Endothelial cell of umbilical vein (primary cell): Measurements from ENCODE around the gene FER. TPM values are rescaled to one million over a fixed set of nuclear protein-coding genes. Genes with fewer than 3 reads are reported as not detected.

Source experiments
- BruUV-seq: library from RNA; stranded (reverse); fragments of 400-500 nt; replicated peaks from 2 replicates; lab custom pipeline; 2021; lab: Mats Ljungman, UMichigan
- CTCF ChIA-PET: fragments of 300-600, 350-600 bp; sonication (Branson Sonifier 250); formaldehyde crosslinking; loops from one replicate; lab custom pipeline; 2021; ENCODE audit warnings: antibody characterized with exemption, inconsistent platforms; lab: Charles Lee
- POLR2A ChIA-PET: fragments of 300-600, 350-600 bp; sonication (Branson Sonifier 250); formaldehyde crosslinking; loops from one replicate; lab custom pipeline; 2021; ENCODE audit warnings: antibody characterized with exemption, inconsistent platforms; lab: Charles Lee
- DNase-seq: peaks from one replicate; pipeline ENCODE4 v3.0.0-alpha.2; 2011; ENCODE audit warnings: low read depth, low spot score
- FAIRE-seq: peaks from 2 replicates; lab custom pipeline; 2011; peaks lifted over from hg19 to GRCh38; lab: Jason Lieb, UNC
- H2AFZ ChIP-seq: 2 replicates; pipeline ENCODE4 v1.6.0; 2012; ENCODE audit warnings: low read depth, low read length, control low read depth, inconsistent platforms
- H3K27ac ChIP-seq: 2 replicates; pipeline ENCODE4 v1.5.1; 2011; ENCODE audit warnings: low read depth, mild to moderate bottlenecking, control low read depth, low read length, moderate library complexity; ENCODE audit not compliant: insufficient read depth
- H3K27me3 ChIP-seq, 2 experiments: 2 replicates each; pipeline versions ENCODE4 v1.6.0 to v1.6.1; 2011; ENCODE audit warnings: low read length in 2 of 2, mixed read lengths in 1 of 2; ENCODE audit not compliant: control insufficient read depth in 2 of 2, insufficient read depth in 2 of 2
- H3K36me3 ChIP-seq, 2 experiments: 2 replicates in 1 of 2; 3 replicates in 1 of 2; pipeline ENCODE4 v1.5.1; 2011; ENCODE audit warnings: low read length in 2 of 2, mild to moderate bottlenecking in 1 of 2, moderate library complexity in 1 of 2; ENCODE audit not compliant: control insufficient read depth in 2 of 2, insufficient read depth in 2 of 2; ENCODE audit errors: extremely low read depth in 1 of 2
- H3K4me1 ChIP-seq: 3 replicates; pipeline ENCODE4 v1.5.1; 2011; ENCODE audit warnings: mild to moderate bottlenecking, low read length; ENCODE audit not compliant: control insufficient read depth, insufficient read depth; ENCODE audit errors: extremely low read depth
- H3K4me2 ChIP-seq: 2 replicates; pipeline ENCODE4 v1.6.1; 2011; ENCODE audit warnings: low read length, control low read depth, mixed read lengths; ENCODE audit not compliant: insufficient read depth
- H3K4me3 ChIP-seq, 3 experiments: fragments of 200-600 bp in 1 of 3; sonication (generic), shearing (Covaris generic) in 1 of 3; replicated peaks in 1 of 3; 2 replicates each; pipeline ENCODE4 v1.5.1; 2011 to 2016; ENCODE audit warnings: control low read depth in 3 of 3, low read length in 3 of 3, mild to moderate bottlenecking in 2 of 3, inconsistent platforms in 1 of 3, low read depth in 1 of 3, moderate library complexity in 1 of 3; ENCODE audit not compliant: insufficient read depth in 1 of 3
- H3K79me2 ChIP-seq: 2 replicates; pipeline ENCODE4 v1.6.0; 2012; ENCODE audit warnings: low read length, inconsistent platforms; ENCODE audit not compliant: control insufficient read depth, insufficient read depth
- H3K9ac ChIP-seq: replicated peaks from 2 replicates; pipeline ENCODE3; 2011; ENCODE audit warnings: low read length, control low read depth; ENCODE audit not compliant: insufficient read depth; ENCODE audit errors: extremely low read depth
- H3K9me1 ChIP-seq: replicated peaks from 3 replicates; pipeline ENCODE4 v1.6.0; 2011; ENCODE audit warnings: mild to moderate bottlenecking, low read length; ENCODE audit not compliant: control insufficient read depth, insufficient read depth; ENCODE audit errors: extremely low read depth
- H3K9me3 ChIP-seq: replicated peaks from 2 replicates; pipeline ENCODE4 v1.5.1; 2012; ENCODE audit warnings: low read length, inconsistent platforms; ENCODE audit not compliant: control insufficient read depth, insufficient read depth
- H4K20me1 ChIP-seq: replicated peaks from 2 replicates; pipeline ENCODE3; 2011; ENCODE audit warnings: mild to moderate bottlenecking, low read length; ENCODE audit not compliant: control insufficient read depth, insufficient read depth; ENCODE audit errors: extremely low read depth
- CTCF ChIP-seq, 2 donors: IDR thresholded peaks; 1 replicate in 1 of 2; 2 replicates in 1 of 2; pipeline ENCODE4 v1.5.1; 2011; ENCODE audit warnings: low read length in 2 of 2, mild to moderate bottlenecking in 2 of 2, moderate library complexity in 2 of 2, control low read depth in 1 of 2, inconsistent platforms in 1 of 2, low read depth in 1 of 2; ENCODE audit not compliant: insufficient read depth in 1 of 2; ENCODE audit errors: extremely low read depth in 1 of 2
- EZH2 ChIP-seq: IDR thresholded peaks from 2 replicates; pipeline ENCODE4 v1.6.1; 2012; ENCODE audit warnings: borderline replicate concordance, low read depth, mild to moderate bottlenecking, moderate library complexity, low read length, inconsistent platforms; ENCODE audit not compliant: severe bottlenecking
- FOS ChIP-seq: IDR thresholded peaks from 2 replicates; pipeline ENCODE4 v1.6.1; 2011; ENCODE audit warnings: mild to moderate bottlenecking, low read length, moderate library complexity, borderline replicate concordance; ENCODE audit not compliant: insufficient read depth
- GATA2 ChIP-seq: IDR thresholded peaks from 2 replicates; pipeline ENCODE4 v1.7.0; 2011; ENCODE audit warnings: low read depth, mild to moderate bottlenecking, moderate library complexity, mixed read lengths, low read length; ENCODE audit not compliant: insufficient read length, insufficient read depth
- JUN ChIP-seq: IDR thresholded peaks from 2 replicates; pipeline ENCODE4 v1.6.1; 2011; ENCODE audit warnings: borderline replicate concordance, low read depth; ENCODE audit not compliant: insufficient read length, insufficient read depth
- MYC ChIP-seq: IDR thresholded peaks from one replicate; pipeline ENCODE4 v1.6.1; 2011; ENCODE audit warnings: mild to moderate bottlenecking, low read depth, low read length
- POLR2A ChIP-seq: IDR thresholded peaks from 2 replicates; pipeline ENCODE4 v1.6.1; 2012; ENCODE audit warnings: low read depth, mild to moderate bottlenecking, control low read depth, low read length
- POLR2AphosphoS5 ChIP-seq: IDR thresholded peaks from 2 replicates; pipeline ENCODE4 v1.6.1; 2012; ENCODE audit warnings: low read depth, mild to moderate bottlenecking, control low read depth, low read length, moderate library complexity; ENCODE audit not compliant: insufficient read depth
- dilution Hi-C: fragments of 300-500 bp; cut with MboI; formaldehyde crosslinking; loops from one replicate; pipeline ENCODE4 v1.15.0; 2019; ENCODE audit warnings: low sequenced_read_pairs; ENCODE audit not compliant: extremely low pct_ligation_motif_present
- intact Hi-C: fragments of 100-400 bp; cut with micrococcal nuclease; formaldehyde crosslinking; loops from one replicate; pipeline ENCODE4 v1.10.0; 2022
- polyA plus RNA-seq, 4 experiments: library from polyadenylated mRNA; depleted of rRNA in 3 of 4; stranded (reverse) in 3 of 4; unstranded in 1 of 4; fragments of >200 nt; gene quantifications; 2 replicates each; pipeline versions ENCODE4 v1.2.1 to v1.2.3, GENCODE V29; 2011 to 2012; ENCODE audit warnings: missing spikeins in 1 of 4
- total RNA-seq: library from RNA; stranded (reverse); gene quantifications from 2 replicates; pipeline ENCODE4 v1.2.3, GENCODE V29; 2021
- TF ChIP-seq, protein P1 (sequence below): IDR thresholded peaks from 2 replicates; pipeline ENCODE4 v1.6.1; 2011; ENCODE audit not compliant: insufficient read depth, insufficient read length

The FER gene
- total and polyA plus RNA-seq, 2 donors (not counting 3 experiments of a cell fraction or from before 2014, with no cell fraction given), result 2.3 to 27.5 TPM

- Histone ChIP-seq H3K79me2 (no peaks in the 10 kb centered on the region), H3K27ac (no peak overlapping the region), H4K20me1 (no peaks in the 10 kb centered on the region), H3K36me3 (no peaks in the 10 kb centered on the region), H3K4me1 (no peaks in the 10 kb centered on the region), H2AFZ (no peak overlapping the region), H3K9me3 (no peaks in the 10 kb centered on the region), H3K4me2 (no peak overlapping the region), H3K9me1 (no peaks in the 10 kb centered on the region), H3K27me3 (no peaks in the 10 kb centered on the region), H3K4me3 (no peak overlapping the region), H3K9ac (no peak overlapping the region)
- no peak for FAIRE-seq
- dilution Hi-C loops (no loop called here), intact Hi-C loops (loop anchor here (5.0 kb wide), 1 partner anchor 334 kb away; no protein-coding TSS in a partner anchor)
- POLR2A ChIA-PET, result no interaction called here
- DNase-seq, result no peak
- BruUV-seq, result no TSS peak
- CTCF ChIA-PET, result interaction anchor here (1.1 to 1.6 kb wide), 2 partner anchors 89 to 335 kb away, joined by 3 to 4 read pairs; no protein-coding TSS in a partner anchor
- TF ChIP-seq EZH2 (no peak), FOS (no peak), POLR2AphosphoS5 (no peak), JUN (no peak), CTCF (IDR thresholded peaks at IDR 0.05; ENCODE audit: extremely low read depth in 1 of 2, insufficient read depth in 1 of 2, low read depth in 1 of 2, low read length in 2 of 2) (no peak), GATA2 (no peak), POLR2A (no peak), MYC (no peak)
- TF ChIP-seq, protein P1, sequence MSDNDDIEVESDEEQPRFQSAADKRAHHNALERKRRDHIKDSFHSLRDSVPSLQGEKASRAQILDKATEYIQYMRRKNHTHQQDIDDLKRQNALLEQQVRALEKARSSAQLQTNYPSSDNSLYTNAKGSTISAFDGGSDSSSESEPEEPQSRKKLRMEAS, result no peak
Observed at GRCh38 chr5:109016300-109016699, 268.6 kb downstream of the FER start.
